Neural cell (in vitro differentiated cells): Measurements from ENCODE around the gene DOK6.

Experiments used
- CTCF ChIP-seq: fragments of 450-650 bp; IDR thresholded peaks from 2 replicates; pipeline ENCODE4 v1.5.1; 2014; ENCODE audit warnings: antibody characterized with exemption, mild to moderate bottlenecking, moderate library complexity; ENCODE audit not compliant: poor library complexity, severe bottlenecking
- EZH2 ChIP-seq: fragments of 200-600, 300-800 bp; shearing (Covaris generic), sonication (generic); IDR thresholded peaks from 2 replicates; pipeline ENCODE4 v1.6.1; 2014; ENCODE audit warnings: antibody characterized with exemption, low read length, borderline replicate concordance, mild to moderate bottlenecking; ENCODE audit not compliant: insufficient read depth, poor library complexity, severe bottlenecking
- POLR2AphosphoS5 ChIP-seq: IDR thresholded peaks from 2 replicates; pipeline ENCODE4 v1.6.1; 2012
- SMC3 ChIP-seq: fragments of 450-650 bp; conservative IDR thresholded peaks from 2 replicates; pipeline ENCODE4 v1.6.1; 2014; ENCODE audit warnings: antibody characterized with exemption, mild to moderate bottlenecking, moderate library complexity; ENCODE audit not compliant: poor library complexity
- TAF1 ChIP-seq: IDR thresholded peaks from 2 replicates; pipeline ENCODE4 v1.6.1; 2012; ENCODE audit warnings: low read depth

- TF ChIP-seq TAF1 (no peak), CTCF (no peak), SMC3 (no peak), EZH2 (no peak), POLR2AphosphoS5 (no peak)
Measured at GRCh38 chr18:69648486-69648885, 247.8 kb downstream of the DOK6 start.
